GM04504 (cell line): ENCODE measurements around the gene FTH1.

Experiments
- DNase-seq: peaks from one replicate; pipeline ENCODE4 v3.0.0-alpha.2; 2012; ENCODE audit warnings: low read depth

Gene FTH1

GRCh38 chr11:61914471-61915171, 52.8 kb downstream of the FTH1 start:
- DNase-seq = no peak
